Kidney capillary endothelial cell (primary cell): ENCODE results near the gene MMP3.
"Not testable (repeated sequence)": the region's sequence is repeated elsewhere in the genome, so short reads cannot be mapped to it uniquely, and the experiment has no call there.

Experiments
- DNase-seq: peaks from one replicate; pipeline ENCODE4 v3.0.0-alpha.2; 2018; ENCODE audit warnings: low spot score

Gene MMP3

GRCh38 chr11:102843489-102843888, at the start of gene MMP3:
Gene MMP3 (minus strand): TSS chr11:102843609. CDS start chr11:102843546, 63 bp downstream.
- peak; percentile 31 for DNase-seq

- no peak for DNase-seq
Observed at GRCh38 chr11:102891736-102892135, 48.3 kb upstream of the MMP3 start.

GRCh38 chr11:102886999-102887398, 43.6 kb upstream of the MMP3 start:
- DNase-seq: no peak

GRCh38 chr11:102883141-102883540, 39.7 kb upstream of the MMP3 start:
- no peak for DNase-seq

GRCh38 chr11:102882389-102883024, 39.1 kb upstream of the MMP3 start:
- DNase-seq: no peak

- no peak for DNase-seq
Observed at GRCh38 chr11:102879801-102880200, 36.4 kb upstream of the MMP3 start.

GRCh38 chr11:102878595-102878994, 35.2 kb upstream of the MMP3 start:
- DNase-seq: no peak

- DNase-seq: no peak
Observed at GRCh38 chr11:102874852-102875251, 31.4 kb upstream of the MMP3 start, which contains the start of gene MMP12. Gene MMP12 (minus strand): TSS chr11:102874982. CDS start chr11:102874937, 45 bp downstream.

- not testable (repeated sequence) for DNase-seq
Observed at GRCh38 chr11:102869354-102869964, 26.1 kb upstream of the MMP3 start.

GRCh38 chr11:102868339-102868738, 24.9 kb upstream of the MMP3 start:
- DNase-seq: no peak

GRCh38 chr11:102864724-102865123, 21.3 kb upstream of the MMP3 start:
- no peak for DNase-seq

GRCh38 chr11:102853956-102854355, 10.5 kb upstream of the MMP3 start:
- no peak for DNase-seq

GRCh38 chr11:102853055-102853454, 9.6 kb upstream of the MMP3 start:
- DNase-seq: no peak

GRCh38 chr11:102850973-102851745, 7.8 kb upstream of the MMP3 start:
- DNase-seq: peak; percentile 23

GRCh38 chr11:102849311-102849710, 5.9 kb upstream of the MMP3 start:
- no peak for DNase-seq

- DNase-seq: no peak
Observed at GRCh38 chr11:102846292-102846691, 2.9 kb upstream of the MMP3 start.

- DNase-seq: no peak
Observed at GRCh38 chr11:102842930-102843329, 479 bp downstream of the MMP3 start.

GRCh38 chr11:102840018-102840417, 3.4 kb downstream of the MMP3 start:
- DNase-seq: no peak

GRCh38 chr11:102837646-102838045, 5.8 kb downstream of the MMP3 start:
- no peak for DNase-seq

- DNase-seq: no peak
Observed at GRCh38 chr11:102837156-102837555, 6.3 kb downstream of the MMP3 start.

GRCh38 chr11:102836290-102836875, 7.0 kb downstream of the MMP3 start:
- DNase-seq: no peak

GRCh38 chr11:102833731-102834130, 9.7 kb downstream of the MMP3 start:
- DNase-seq: no peak

- no peak for DNase-seq
Observed at GRCh38 chr11:102832612-102833011, 10.8 kb downstream of the MMP3 start.
